GM12873 (cell line): ENCODE data around the gene RPS8.

ENCODE experiments used
- CTCF ChIP-seq: IDR thresholded peaks from 2 replicates; pipeline ENCODE4 v1.5.1; 2012; ENCODE audit warnings: low read depth, mild to moderate bottlenecking, moderate library complexity, low read length, control low read depth; ENCODE audit not compliant: insufficient read depth; ENCODE audit errors: missing control alignments

RPS8 gene

GRCh38 chr1:44775078-44775929 lies at the start of gene RPS8:
Gene RPS8, plus strand, starts transcription at chr1:44775540. Its CDS starts 57 bp downstream, at chr1:44775597.
- no peak for TF ChIP-seq CTCF

GRCh38 chr1:44730741-44731512 lies 44.4 kb upstream of the RPS8 start, which contains the start of gene RNU5D-1:
Gene RNU5D-1, minus strand, starts transcription at chr1:44731170.
- peak; percentile 82 for TF ChIP-seq CTCF

- TF ChIP-seq CTCF, result no peak
Observed at GRCh38 chr1:44733365-44733764, 42.0 kb upstream of the RPS8 start.

GRCh38 chr1:44733784-44734183 lies 41.6 kb upstream of the RPS8 start:
- TF ChIP-seq CTCF, result no peak

- TF ChIP-seq CTCF, result no peak
Observed at GRCh38 chr1:44735992-44736391, 39.3 kb upstream of the RPS8 start.

- no peak for TF ChIP-seq CTCF
Observed at GRCh38 chr1:44739307-44740178, 35.8 kb upstream of the RPS8 start, which contains the start of gene KIF2C. Gene KIF2C, plus strand, starts transcription at chr1:44739837. Its CDS starts 96 bp downstream, at chr1:44739933.
